WI38 (cell line): ENCODE data around the gene FAM76A.
"Not testable (repeated sequence)": the region's sequence is repeated elsewhere in the genome, so short reads cannot be mapped to it uniquely, and the experiment has no call there.

ENCODE experiments used
- H3K4me3 ChIP-seq: 2 replicates; pipeline ENCODE4 v1.5.1; 2011; ENCODE audit warnings: low read depth, mild to moderate bottlenecking, control low read depth, low read length
- CTCF ChIP-seq: IDR thresholded peaks from 2 replicates; pipeline ENCODE4 v1.5.1; 2012; ENCODE audit warnings: low read depth, mild to moderate bottlenecking, control low read depth, low read length

The FAM76A gene

GRCh38 chr1:27725374-27726172 is at the start of gene FAM76A:
Gene FAM76A (plus strand): TSS chr1:27725961. CDS start chr1:27726081, 120 bp downstream.
- TF ChIP-seq CTCF: 0 out of 2 replicates have a peak, but pooled peaks have one; percentile 16
- H3K4me3 ChIP-seq: peak within 1 kb of the TSS; percentile 71

GRCh38 chr1:27676410-27676809 is 49.4 kb upstream of the FAM76A start:
- no peak overlapping the region for H3K4me3 ChIP-seq
- TF ChIP-seq CTCF: no peak

- no peak overlapping the region for H3K4me3 ChIP-seq
- TF ChIP-seq CTCF: no peak
These were observed 47.0 kb upstream of the FAM76A start for GRCh38 chr1:27678747-27679146.

- H3K4me3 ChIP-seq: not testable (repeated sequence)
These were observed 45.5 kb upstream of the FAM76A start for GRCh38 chr1:27680225-27680791.

- H3K4me3 ChIP-seq: not testable (repeated sequence)
These were observed 44.2 kb upstream of the FAM76A start for GRCh38 chr1:27681580-27681979.

GRCh38 chr1:27682351-27682944 is 43.3 kb upstream of the FAM76A start:
- H3K4me3 ChIP-seq: no peak overlapping the region
- no peak for TF ChIP-seq CTCF

GRCh38 chr1:27684176-27684575 is 41.6 kb upstream of the FAM76A start:
- H3K4me3 ChIP-seq: no peak overlapping the region
- no peak for TF ChIP-seq CTCF

GRCh38 chr1:27686223-27686990 is 39.4 kb upstream of the FAM76A start:
- no peak overlapping the region for H3K4me3 ChIP-seq
- no peak for TF ChIP-seq CTCF
